Left renal pelvis (tissue), 4 donors: ENCODE measurements around the gene EMP1. TPM values are rescaled to one million over a fixed set of nuclear protein-coding genes. Genes with fewer than 3 reads are reported as not detected.
"Not testable (repeated sequence)": the region's sequence is repeated elsewhere in the genome, so short reads cannot be mapped to it uniquely, and the experiment has no call there.

Source experiments
- DNase-seq, 4 donors: peaks; one replicate each; pipeline ENCODE4 v3.0.0-alpha.2; 2013; ENCODE audit warnings: low read depth in 4 of 4, low spot score in 3 of 4
- polyA plus RNA-seq, 4 donors: library from polyadenylated mRNA; unstranded; fragments of 120-200 nt; gene quantifications; one replicate each; pipeline ENCODE4 v1.2.1, GENCODE V29; 2013; ENCODE audit not compliant: insufficient read length in 4 of 4

EMP1 gene
- polyA plus RNA-seq, 4 donors: 81.6 to 612 (median 146) TPM

DNA sequence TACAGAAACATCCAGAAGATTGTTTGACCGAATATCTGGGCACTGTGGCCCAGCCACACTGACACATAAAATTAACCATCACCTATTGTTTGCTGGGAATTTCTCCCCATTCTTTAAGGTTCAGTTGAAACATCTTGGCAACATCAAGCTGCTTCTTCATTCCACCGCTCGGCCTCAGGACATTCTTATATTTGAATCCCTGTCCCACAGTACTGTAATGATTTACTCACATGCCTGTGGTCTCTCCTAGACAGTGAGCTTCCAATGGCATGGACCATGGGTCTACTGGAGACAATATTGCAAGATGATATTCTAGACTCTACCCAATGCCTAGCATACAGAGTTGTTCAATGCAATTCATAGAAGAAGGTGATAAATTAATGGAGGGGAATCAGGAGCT is 56.1 kb downstream of the EMP1 start:
- no peak for DNase-seq

DNA sequence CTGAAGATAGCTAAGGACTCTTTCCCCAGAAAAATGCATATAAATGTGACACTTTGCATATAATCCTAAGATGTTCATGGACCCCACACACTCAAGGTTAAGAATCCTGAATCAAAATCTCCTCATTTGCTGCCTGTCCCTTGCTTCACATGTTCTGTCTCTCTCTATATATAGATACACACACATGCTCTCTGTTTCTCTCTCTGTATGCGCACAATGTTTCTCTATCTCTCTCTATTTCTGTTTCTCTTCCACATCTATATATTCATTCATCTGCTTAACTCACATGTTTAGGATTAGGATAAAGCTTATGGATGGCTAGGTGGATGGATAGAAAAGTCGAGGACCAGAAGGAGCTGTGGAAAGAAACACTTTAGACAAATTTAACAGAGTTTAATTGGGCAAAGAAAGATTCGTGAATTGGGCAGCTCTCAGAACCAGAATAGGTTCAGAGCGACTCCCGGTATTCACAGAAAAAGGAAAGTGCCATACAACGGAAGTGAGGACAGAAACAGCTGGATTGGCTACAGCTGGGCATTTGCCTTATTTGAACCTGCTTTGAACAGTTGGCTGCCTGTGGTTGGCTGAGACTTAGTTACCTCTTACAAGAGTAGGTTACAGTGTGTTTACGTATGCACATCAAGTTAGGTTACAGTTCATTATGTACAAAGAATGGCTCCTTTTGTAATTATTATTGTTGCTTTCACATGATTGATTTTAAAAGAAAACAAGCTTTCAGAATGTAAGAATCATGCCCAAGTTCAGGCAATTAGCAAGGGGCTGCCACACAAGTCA is 57.6 kb downstream of the EMP1 start:
- no peak for DNase-seq

GRCh38 chr12:13255792-13256691 is 59.5 kb downstream of the EMP1 start:
- peak; percentile 84 to 90 (median 90) for DNase-seq

GRCh38 chr12:13256692-13257045 is 60.1 kb downstream of the EMP1 start:
- DNase-seq: no peak

GRCh38 chr12:13257356-13257875 is 60.9 kb downstream of the EMP1 start:
- DNase-seq: no peak

DNA sequence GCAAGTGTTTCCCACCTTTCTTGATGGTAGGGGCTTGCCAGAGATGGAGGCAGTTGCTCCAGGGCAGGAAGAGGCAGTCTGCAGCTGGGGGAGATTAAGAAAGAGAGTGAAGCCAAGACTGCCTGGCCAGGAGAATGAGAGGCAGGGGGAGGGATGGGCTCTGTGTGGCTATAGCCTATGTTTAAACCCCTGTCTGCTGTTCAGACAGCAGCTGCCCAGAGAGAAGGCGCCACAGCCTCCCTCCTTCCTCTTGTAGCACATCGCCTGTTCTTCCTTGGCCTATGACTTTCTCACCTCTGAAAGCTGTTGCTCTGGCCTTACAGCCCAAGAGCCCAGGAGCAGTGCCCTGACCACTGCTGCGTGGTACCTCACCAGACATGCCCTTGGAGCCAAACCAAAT is 61.7 kb downstream of the EMP1 start:
- no peak for DNase-seq

DNA sequence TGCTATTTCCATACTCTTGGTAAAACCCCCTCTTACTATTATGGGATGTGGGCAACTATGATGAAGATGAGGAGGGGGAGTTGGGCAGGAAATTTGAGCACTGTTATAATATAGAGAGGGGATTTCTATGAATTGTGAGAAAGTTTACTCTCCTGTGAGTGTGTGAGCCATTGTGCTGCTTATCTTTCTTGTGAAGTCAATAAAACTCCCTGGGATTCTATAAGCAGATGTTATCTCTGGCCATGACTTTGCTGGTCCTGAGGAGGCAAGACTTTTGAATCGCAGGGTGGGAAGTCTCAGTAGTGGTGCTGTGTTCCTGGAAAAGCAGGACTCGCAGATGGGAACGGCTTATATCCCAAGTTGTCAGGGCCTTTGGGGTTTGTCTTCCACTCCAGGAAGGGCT is 62.2 kb downstream of the EMP1 start:
- DNase-seq: no peak

DNA sequence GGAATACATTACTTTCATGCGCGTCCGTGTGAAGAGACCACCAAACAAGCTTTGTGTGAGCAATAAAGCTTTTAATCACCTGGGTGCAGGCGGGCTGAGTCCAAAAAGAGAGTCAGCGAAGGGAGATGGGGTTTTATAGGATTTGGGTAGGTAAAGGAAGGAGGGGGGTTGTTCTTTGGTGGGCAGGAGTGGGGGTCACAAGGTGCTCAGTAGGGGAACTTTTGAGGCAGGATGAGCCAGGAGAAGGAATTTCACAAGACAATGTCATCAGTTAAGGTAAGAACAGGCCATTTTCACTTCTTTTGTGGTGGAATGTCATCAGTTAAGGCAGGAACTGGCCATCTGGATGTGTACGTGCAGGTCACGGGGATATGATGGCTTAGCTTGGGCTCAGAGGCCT is 63.1 kb downstream of the EMP1 start:
- DNase-seq: not testable (repeated sequence)

GRCh38 chr12:13267826-13268225 is 71.3 kb downstream of the EMP1 start:
- not testable (repeated sequence) for DNase-seq

- DNase-seq: no peak
Observed at GRCh38 chr12:13268581-13268980, 72.1 kb downstream of the EMP1 start.

Other genes with a start within 250 kb of the EMP1 start
- 1 to 10 TPM in 1 of 4 donors, under 1 TPM in 3; 0.33 to 1.1 (median 0.62) TPM for gene GPRC5D, start 244.6 kb upstream of the EMP1 start, polyA plus RNA-seq
- gene HEBP1, start 196.5 kb upstream of the EMP1 start, polyA plus RNA-seq: 10 to 100 TPM; 71.2 to 74.1 (median 72.9) TPM
- 10 to 100 TPM in 3 of 4 donors, 1 to 10 TPM in 1; 8.3 to 13.9 (median 12.2) TPM for gene FAM234B, start 152.3 kb upstream of the EMP1 start, polyA plus RNA-seq
- gene GSG1, start 93.1 kb upstream of the EMP1 start, polyA plus RNA-seq: under 1 TPM; 0.11 to 0.97 (median 0.47) TPM